HepG2 (cell line): ENCODE results near the gene HIVEP2. TPM values are rescaled to one million over a fixed set of nuclear protein-coding genes. Genes with fewer than 3 reads are reported as not detected.

ENCODE experiments used
- ATAC-seq: fragments of 200-7000 bp; cut with Tn5 transposase; 3 replicates; pipeline ENCODE4 v1.9.1; 2020; ENCODE audit warnings: mild to moderate bottlenecking, moderate library complexity
- BruUV-seq: library from RNA; stranded (reverse); fragments of 400-500 nt; replicated peaks from 2 replicates; lab custom pipeline; 2021; lab: Mats Ljungman, UMichigan
- CTCF ChIA-PET: fragments of 300-600 bp; formaldehyde crosslinking; extraction: SDS; loops from one replicate; lab custom pipeline; 2021; ENCODE audit warnings: low total read pairs, inconsistent platforms, low intra/inter-chr PET ratio; lab: Yijun Ruan, JAX
- POLR2A ChIA-PET: fragments of 350-600 bp; sonication (Branson Sonifier 250); formaldehyde crosslinking; loops from one replicate; lab custom pipeline; 2020; ENCODE audit warnings: antibody characterized with exemption, inconsistent platforms; lab: Yijun Ruan, JAX
- DNase-seq: peaks from one replicate; pipeline ENCODE4 v3.0.0-alpha.2; 2015; ENCODE audit warnings: low spot score
- FAIRE-seq: peaks from 3 replicates; lab custom pipeline; 2011; peaks lifted over from hg19 to GRCh38; lab: Jason Lieb, UNC
- H2AFZ ChIP-seq: one replicate; pipeline ENCODE4 v1.6.1; 2011; ENCODE audit warnings: low read length, inconsistent platforms
- H3K27ac ChIP-seq: fragments of 300-600 bp; 3 replicates; pipeline ENCODE4 v1.8.0; 2011; ENCODE audit warnings: mixed run types, mild to moderate bottlenecking, mixed read lengths, low read length, inconsistent platforms; ENCODE audit not compliant: insufficient read depth; ENCODE audit errors: extremely low read length
- H3K27me3 ChIP-seq, 2 experiments: fragments of 200-600 bp in 1 of 2; 2 replicates in 1 of 2; 3 replicates in 1 of 2; pipeline versions ENCODE4 v1.6.0 to v1.8.0; 2011; ENCODE audit warnings: low read length in 2 of 2, mild to moderate bottlenecking in 2 of 2, moderate library complexity in 2 of 2, inconsistent platforms in 1 of 2; ENCODE audit not compliant: insufficient read depth in 2 of 2, control insufficient read depth in 1 of 2
- H3K36me3 ChIP-seq, 2 experiments: fragments of 200-600 bp in 1 of 2; replicated peaks in 1 of 2; 2 replicates in 1 of 2; 3 replicates in 1 of 2; pipeline versions ENCODE4 v1.5.1 to v1.8.0; 2011; ENCODE audit warnings: low read length in 2 of 2, inconsistent platforms in 1 of 2; ENCODE audit not compliant: insufficient read depth in 2 of 2, control insufficient read depth in 1 of 2
- H3K4me1 ChIP-seq: 2 replicates; pipeline ENCODE4 v1.5.1; 2012; ENCODE audit warnings: low read length, inconsistent platforms; ENCODE audit not compliant: insufficient read depth
- H3K4me2 ChIP-seq: 2 replicates; pipeline ENCODE4 v1.6.0; 2011; ENCODE audit warnings: low read depth, low read length, inconsistent platforms
- H3K4me3 ChIP-seq, 3 experiments: fragments of 200-600 bp in 1 of 3; sonication (generic), shearing (Covaris generic) in 1 of 3; replicated peaks in 1 of 3; 2 replicates each; pipeline ENCODE4 v1.5.1; 2011 to 2016; ENCODE audit warnings: low read length in 3 of 3, inconsistent platforms in 2 of 3, low read depth in 2 of 3, mild to moderate bottlenecking in 2 of 3, control low read depth in 1 of 3, mixed read lengths in 1 of 3; ENCODE audit not compliant: insufficient read depth in 1 of 3
- H3K79me2 ChIP-seq: one replicate; pipeline ENCODE4 v1.6.1; 2011; ENCODE audit warnings: low read length, inconsistent platforms; ENCODE audit not compliant: insufficient read depth
- H3K9ac ChIP-seq: 2 replicates; pipeline ENCODE4 v1.6.0; 2011; ENCODE audit warnings: mild to moderate bottlenecking, low read depth, low read length, inconsistent platforms; ENCODE audit not compliant: insufficient read depth
- H3K9me3 ChIP-seq: 2 replicates; pipeline ENCODE4 v1.5.1; 2012; ENCODE audit warnings: mild to moderate bottlenecking, low read length
- H4K20me1 ChIP-seq: 2 replicates; pipeline ENCODE4 v1.6.0; 2011; ENCODE audit warnings: inconsistent platforms, mild to moderate bottlenecking, low read length, moderate library complexity; ENCODE audit not compliant: insufficient read depth
- CHD2 ChIP-seq: IDR thresholded peaks from 2 replicates; pipeline ENCODE4 v1.6.1; 2011; ENCODE audit warnings: low read depth, low read length, improper control_type of control experiment
- HOXA5 ChIP-seq: sonication (generic); formaldehyde crosslinking; IDR thresholded peaks from 2 replicates; pipeline ENCODE4 v1.4.0; 2020; ENCODE audit warnings: missing genetic modification reagents
- KAT2B ChIP-seq: fragments of 150-350 bp; IDR thresholded peaks from 2 replicates; pipeline ENCODE4 v1.6.1; 2014; ENCODE audit warnings: low read depth, low read length, borderline replicate concordance
- NFAT5 ChIP-seq: sonication (generic); formaldehyde crosslinking; IDR thresholded peaks from 2 replicates; pipeline ENCODE4 v1.4.0; 2020; ENCODE audit warnings: missing genetic modification reagents
- PCBP1 ChIP-seq: fragments of 200-400 bp; formaldehyde crosslinking; IDR thresholded peaks from 2 replicates; pipeline ENCODE4 v1.6.1; 2017; ENCODE audit warnings: mild to moderate bottlenecking, low read depth, low read length, borderline replicate concordance
- POGZ ChIP-seq: sonication (generic); formaldehyde crosslinking; IDR thresholded peaks from 2 replicates; pipeline ENCODE4 v1.4.0; 2020; ENCODE audit warnings: mild to moderate bottlenecking, missing genetic modification reagents
- RELA ChIP-seq: sonication (generic); formaldehyde crosslinking; IDR thresholded peaks from 2 replicates; pipeline ENCODE4 v1.4.0; 2020; ENCODE audit warnings: missing genetic modification reagents
- SKI ChIP-seq: fragments of 450-650 bp; IDR thresholded peaks from one replicate; pipeline ENCODE4 v1.6.1; 2018; ENCODE audit warnings: mild to moderate bottlenecking; ENCODE audit not compliant: partially characterized antibody
- U2AF2 ChIP-seq: fragments of 200-400 bp; formaldehyde crosslinking; IDR thresholded peaks from 2 replicates; pipeline ENCODE4 v1.6.1; 2017; ENCODE audit warnings: low read depth, mild to moderate bottlenecking, low read length
- ZMYM3 ChIP-seq: sonication (generic); formaldehyde crosslinking; IDR thresholded peaks from 2 replicates; pipeline ENCODE4 v1.5.1; 2020; ENCODE audit warnings: mild to moderate bottlenecking, missing genetic modification reagents
- ZNF501 ChIP-seq: sonication (generic); formaldehyde crosslinking; IDR thresholded peaks from 2 replicates; pipeline ENCODE4 v1.5.1; 2020; ENCODE audit warnings: mild to moderate bottlenecking, moderate library complexity, missing genetic modification reagents
- ZNF598 ChIP-seq: sonication (generic); formaldehyde crosslinking; IDR thresholded peaks from 2 replicates; pipeline ENCODE4 v1.5.1; 2020; ENCODE audit warnings: mild to moderate bottlenecking, missing genetic modification reagents, borderline replicate concordance
- ZNF704 ChIP-seq: sonication (generic); formaldehyde crosslinking; IDR thresholded peaks from 2 replicates; pipeline ENCODE4 v1.8.1; 2023; ENCODE audit warnings: mild to moderate bottlenecking, inconsistent platforms, moderate library complexity, missing genetic modification reagents, borderline replicate concordance
- ZNF816 ChIP-seq: sonication (generic); formaldehyde crosslinking; IDR thresholded peaks from 2 replicates; pipeline ENCODE4 v1.8.0; 2022; ENCODE audit warnings: missing genetic modification reagents, mild to moderate bottlenecking, borderline replicate concordance
- ZNF83 ChIP-seq: sonication (generic); formaldehyde crosslinking; IDR thresholded peaks from 2 replicates; pipeline ENCODE4 v1.4.0; 2020; ENCODE audit warnings: missing genetic modification reagents, mild to moderate bottlenecking, borderline replicate concordance
- WGBS: methylation state at CpG from one replicate; pipeline ENCODE4 v1.1.6; 2017; ENCODE audit warnings: low lambda C conversion rate; 5-methylcytosine and 5-hydroxymethylcytosine counted together
- in situ Hi-C: cut with HindIII; loops from 2 replicates; pipeline ENCODE4 v1.10.0; 2017; ENCODE audit warnings: low pct_unique_long_range_greater_than_20kb; ENCODE audit not compliant: extremely low pct_ligation_motif_present
- intact Hi-C: fragments of 100-400 bp; cut with micrococcal nuclease; formaldehyde crosslinking; loops from one replicate; pipeline ENCODE4 v1.10.0; 2022; ENCODE audit not compliant: unreplicated experiment
- polyA plus RNA-seq, 8 experiments: library from polyadenylated mRNA; depleted of rRNA in 3 of 8; stranded (reverse) in 7 of 8; unstranded in 1 of 8; fragments of >200 nt; fragmentation: Illumina TruSeq in 4 of 8; extraction: Trizol in 4 of 8; gene quantifications; 2 replicates each; pipeline versions ENCODE4 v1.2.1 to v1.2.3, GENCODE V29; 2011 to 2016; ENCODE audit warnings: low read depth in 4 of 8, missing spikeins in 1 of 8, mixed read lengths in 1 of 8; ENCODE audit not compliant: insufficient read depth in 1 of 8
- total RNA-seq, 5 experiments: library from RNA; depleted of rRNA; stranded (reverse); fragments of >200 nt; fragmentation: Illumina TruSeq; extraction: Trizol; gene quantifications; 2 replicates each; pipeline ENCODE4 v1.2.3, GENCODE V29; 2016; ENCODE audit warnings: low read depth in 1 of 5

Gene HIVEP2
- total and polyA plus RNA-seq, 2 of the 13 experiments (the other 11 are each of a cell fraction or from before 2014, with no cell fraction given): 3.4 to 12.9 TPM

GRCh38 chr6:142811923-142812322 lies 133.1 kb downstream of the HIVEP2 start (continued):
- TF ChIP-seq NFAT5 (CRISPR knock-in tag): no peak
- no peak for TF ChIP-seq PCBP1
- TF ChIP-seq HOXA5 (CRISPR knock-in tag): no peak
- TF ChIP-seq POGZ (CRISPR knock-in tag): no peak
- no peak for TF ChIP-seq SKI
- TF ChIP-seq ZNF83: no peak
- TF ChIP-seq U2AF2: no peak
- no peak for TF ChIP-seq ZNF501 (CRISPR knock-in tag)

- no TSS peak for BruUV-seq
- Histone ChIP-seq H3K27ac (no peak overlapping the region), H2AFZ (no peak overlapping the region), H3K4me3 (no peak overlapping the region), H3K9me3 (no peaks in the 10 kb centered on the region), H3K36me3 (0 out of 5 replicates have a peak, but pooled peaks cover 0 to 4% of the 10 kb centered on the region in 2 experiments), H3K27me3 (no peaks in the 10 kb centered on the region), H3K79me2 (no peaks in the 10 kb centered on the region), H4K20me1 (0 out of 2 replicates have a peak, but pooled peaks cover 3% of the 10 kb centered on the region), H3K4me2 (no peak overlapping the region), H3K4me1 (no peaks in the 10 kb centered on the region), H3K9ac (no peak overlapping the region)
- in situ Hi-C loops (no loop called here), intact Hi-C loops (no loop called here)
- DNase-seq (no peak), ATAC-seq (no peak), FAIRE-seq (no peak)
- ChIA-PET POLR2A (no interaction called here), CTCF (no interaction called here)
- 91% methylated on average over 6 of the region's 6 CpGs for WGBS
- no peak for TF ChIP-seq ZNF816 (CRISPR knock-in tag)
- no peak for TF ChIP-seq ZNF704 (CRISPR knock-in tag)
- no peak for TF ChIP-seq KAT2B
- TF ChIP-seq ZNF598: no peak
- TF ChIP-seq CHD2: no peak
- TF ChIP-seq ZMYM3 (CRISPR knock-in tag): no peak
- TF ChIP-seq RELA (CRISPR knock-in tag): no peak
These were observed 133.9 kb downstream of the HIVEP2 start for GRCh38 chr6:142810952-142811514.
